GM18858 (cell line): ENCODE data around the gene OR5A1.

Experiments
- ATAC-seq: cut with Tn5 transposase; IDR thresholded peaks from one replicate; pipeline ENCODE4 v1.9.1; 2021; ENCODE audit not compliant: unreplicated experiment

The OR5A1 gene

GRCh38 chr11:59475176-59475575 lies 38.9 kb downstream of the OR5A1 start:
- no peak for ATAC-seq

- ATAC-seq: no peak
Observed at GRCh38 chr11:59479906-59480305, 43.6 kb downstream of the OR5A1 start.

DNA sequence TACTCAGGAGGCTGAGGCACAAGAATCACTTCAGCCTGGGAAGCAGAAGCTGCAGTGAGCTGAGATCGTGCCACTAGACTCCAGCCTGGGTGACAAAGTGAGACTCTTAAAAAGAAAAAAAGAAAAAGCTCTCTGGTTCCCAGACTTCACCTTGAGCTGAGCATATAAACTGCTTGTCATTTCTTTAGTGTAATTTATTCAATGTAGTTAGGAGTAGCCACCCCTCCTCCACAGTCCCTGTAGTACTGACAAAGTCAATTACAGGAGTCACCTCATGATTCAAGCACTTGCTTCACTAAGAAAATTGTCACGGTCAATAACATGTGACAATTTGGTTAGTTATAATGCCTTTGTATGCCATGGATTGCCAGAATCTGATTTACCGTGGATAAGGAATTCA lies 44.1 kb downstream of the OR5A1 start:
- no peak for ATAC-seq
